AG09309 (cell line): ENCODE data around the gene OXCT1.
"Not testable (repeated sequence)": the region's sequence is repeated elsewhere in the genome, so short reads cannot be mapped to it uniquely, and the experiment has no call there.

Source experiments
- DNase-seq: peaks from one replicate; pipeline ENCODE4 v3.0.0-alpha.2; 2010; ENCODE audit warnings: low read depth
- H3K4me3 ChIP-seq: 2 replicates; pipeline ENCODE4 v1.5.1; 2011; ENCODE audit warnings: mild to moderate bottlenecking, low read depth, low read length, moderate library complexity; ENCODE audit not compliant: control insufficient read depth
- TF ChIP-seq, protein P1 (sequence below): IDR thresholded peaks from 2 replicates; pipeline ENCODE4 v1.5.1; 2011; ENCODE audit warnings: mild to moderate bottlenecking, low read depth, low read length, inconsistent platforms; ENCODE audit not compliant: insufficient read depth, control insufficient read depth; ENCODE audit errors: missing control alignments

Gene OXCT1

DNA sequence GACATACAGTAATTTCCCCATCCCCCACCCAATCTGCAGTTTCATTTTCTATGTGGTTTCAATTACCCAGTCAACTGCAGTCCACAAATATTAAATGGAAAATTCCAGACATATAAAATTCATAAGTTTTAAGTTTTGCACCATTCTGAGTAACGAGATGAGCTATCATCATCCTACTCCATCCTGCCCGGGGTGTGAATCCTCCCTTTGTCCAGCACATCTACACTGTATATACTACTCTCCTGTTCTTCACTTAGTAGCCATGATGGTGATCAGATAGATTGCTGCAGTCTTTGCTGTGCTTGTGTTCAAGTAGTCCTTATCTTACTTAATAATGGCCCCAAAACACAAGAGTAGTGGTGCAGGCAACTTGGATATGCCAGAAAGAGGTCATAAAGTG is 11.3 kb downstream of the OXCT1 start:
- TF ChIP-seq, protein P1, sequence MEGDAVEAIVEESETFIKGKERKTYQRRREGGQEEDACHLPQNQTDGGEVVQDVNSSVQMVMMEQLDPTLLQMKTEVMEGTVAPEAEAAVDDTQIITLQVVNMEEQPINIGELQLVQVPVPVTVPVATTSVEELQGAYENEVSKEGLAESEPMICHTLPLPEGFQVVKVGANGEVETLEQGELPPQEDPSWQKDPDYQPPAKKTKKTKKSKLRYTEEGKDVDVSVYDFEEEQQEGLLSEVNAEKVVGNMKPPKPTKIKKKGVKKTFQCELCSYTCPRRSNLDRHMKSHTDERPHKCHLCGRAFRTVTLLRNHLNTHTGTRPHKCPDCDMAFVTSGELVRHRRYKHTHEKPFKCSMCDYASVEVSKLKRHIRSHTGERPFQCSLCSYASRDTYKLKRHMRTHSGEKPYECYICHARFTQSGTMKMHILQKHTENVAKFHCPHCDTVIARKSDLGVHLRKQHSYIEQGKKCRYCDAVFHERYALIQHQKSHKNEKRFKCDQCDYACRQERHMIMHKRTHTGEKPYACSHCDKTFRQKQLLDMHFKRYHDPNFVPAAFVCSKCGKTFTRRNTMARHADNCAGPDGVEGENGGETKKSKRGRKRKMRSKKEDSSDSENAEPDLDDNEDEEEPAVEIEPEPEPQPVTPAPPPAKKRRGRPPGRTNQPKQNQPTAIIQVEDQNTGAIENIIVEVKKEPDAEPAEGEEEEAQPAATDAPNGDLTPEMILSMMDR: no peak
- no peak for DNase-seq
- no peak overlapping the region for H3K4me3 ChIP-seq

DNA sequence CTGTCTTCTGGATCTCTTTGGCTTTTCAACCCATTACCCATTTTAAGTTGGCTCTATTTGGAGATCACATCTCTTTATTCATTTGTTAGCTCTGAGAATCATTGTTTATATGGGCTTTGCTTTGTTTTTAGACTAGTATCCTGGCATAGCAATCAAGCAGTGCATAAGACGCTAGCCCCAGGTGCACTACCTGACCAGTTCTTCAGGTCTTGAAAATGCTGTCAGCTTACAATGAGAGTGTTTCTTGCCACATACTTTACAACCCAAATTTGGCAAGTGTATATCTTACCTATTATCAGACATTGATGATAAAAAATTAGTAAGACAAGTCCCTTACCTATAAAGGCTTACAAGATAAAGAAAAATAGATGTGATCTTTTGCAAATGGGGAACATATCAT is 12.2 kb downstream of the OXCT1 start:
- no peak overlapping the region for H3K4me3 ChIP-seq
- TF ChIP-seq, protein P1: no peak
- no peak for DNase-seq

DNA sequence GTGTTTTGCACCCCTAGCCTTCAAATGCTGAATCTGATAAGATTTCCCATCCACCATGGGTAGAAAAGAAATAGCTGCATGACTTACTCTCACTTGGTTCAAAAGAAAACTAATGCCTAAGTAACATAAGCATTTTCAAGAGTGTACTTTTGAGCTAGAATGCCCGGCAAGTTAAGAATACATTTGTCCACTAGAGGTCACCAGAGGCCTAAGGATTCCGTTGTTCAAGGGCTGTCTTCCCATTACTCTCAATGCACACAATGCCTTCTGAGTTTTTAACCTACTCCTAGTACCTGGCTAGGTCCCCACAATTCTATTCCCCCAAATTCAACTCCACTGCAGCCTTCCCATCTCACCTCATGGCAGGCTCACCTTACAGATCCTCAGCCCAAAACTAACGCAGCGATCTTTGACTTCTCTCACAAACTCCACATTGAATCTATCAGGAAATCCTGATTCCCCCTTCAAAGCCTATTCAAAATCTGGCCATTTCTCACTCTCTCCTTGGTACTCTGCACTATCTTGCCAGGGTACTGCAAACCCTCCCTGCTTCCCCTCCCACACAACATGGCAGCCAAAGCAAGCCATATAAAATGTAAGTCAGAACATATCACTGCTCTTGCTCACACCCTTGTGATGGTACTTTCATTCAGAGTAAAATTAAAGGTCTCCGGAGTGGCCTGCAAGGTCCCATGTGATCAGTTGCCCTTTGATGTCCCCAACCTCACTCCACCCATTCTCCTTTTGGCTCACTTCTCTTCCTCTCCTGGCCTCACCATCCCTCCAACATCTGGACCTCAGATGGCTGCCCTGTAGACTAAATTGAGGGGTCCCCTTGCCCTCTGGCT is 13.4 kb downstream of the OXCT1 start:
- TF ChIP-seq, protein P1: peak; percentile 74
- DNase-seq: no peak
- H3K4me3 ChIP-seq: no peak overlapping the region

DNA sequence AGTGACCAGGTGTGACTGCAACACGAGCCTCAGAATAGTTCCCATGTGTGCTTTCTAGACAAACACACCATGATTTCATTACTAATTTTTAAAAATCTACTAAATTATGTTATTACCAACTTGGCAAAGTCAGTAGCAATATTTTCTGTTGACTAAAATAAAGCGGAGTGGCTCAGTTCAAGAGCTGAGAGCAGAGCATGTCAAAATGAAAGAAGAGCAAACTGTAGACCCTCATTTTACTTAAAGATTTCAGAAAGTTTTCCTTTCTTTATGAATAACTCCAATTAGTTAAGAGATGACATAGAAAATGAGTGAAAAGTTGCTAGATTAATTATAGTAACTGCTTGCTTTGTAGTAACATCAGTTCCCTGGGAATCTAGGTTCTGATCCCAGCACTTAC is 17.9 kb downstream of the OXCT1 start:
- TF ChIP-seq, protein P1: no peak
- DNase-seq: no peak
- no peak overlapping the region for H3K4me3 ChIP-seq

DNA sequence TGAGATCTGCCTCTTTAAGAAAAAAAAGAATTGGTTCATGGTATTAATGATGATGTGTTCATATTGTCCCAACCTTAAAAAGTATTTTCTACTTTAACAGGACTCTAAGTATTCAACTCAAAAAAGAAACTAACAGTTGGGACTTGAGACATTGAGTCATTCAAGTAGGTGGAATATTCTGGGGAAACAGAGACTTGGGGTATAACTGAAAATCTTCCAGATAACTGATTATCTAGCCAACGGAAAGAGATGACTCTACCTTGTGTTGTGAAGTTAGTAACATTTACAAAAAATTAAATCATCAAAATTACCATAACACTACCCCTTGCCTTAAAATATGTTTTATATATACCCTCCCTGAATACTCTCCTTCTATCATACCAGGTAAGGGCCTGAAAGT is 19.1 kb downstream of the OXCT1 start:
- no peak for DNase-seq
- TF ChIP-seq, protein P1: no peak
- no peak overlapping the region for H3K4me3 ChIP-seq

DNA sequence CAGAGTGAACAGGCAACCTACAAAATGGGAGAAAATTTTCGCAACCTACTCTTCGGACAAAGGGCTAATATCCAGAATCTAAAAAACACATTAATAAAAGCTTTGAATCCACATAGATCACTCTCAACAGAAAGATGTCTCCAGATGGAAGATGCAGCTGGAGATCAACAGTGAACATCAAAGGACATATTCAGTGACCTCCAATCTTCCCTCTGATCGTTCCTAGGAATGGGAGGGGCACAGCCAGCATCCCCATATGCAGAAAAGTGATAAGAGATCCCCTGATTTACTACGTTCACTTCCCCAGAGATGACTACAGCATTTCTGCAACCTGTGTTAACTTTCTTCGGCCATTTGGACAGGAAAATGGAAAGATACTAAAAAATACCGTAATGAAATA is 21.2 kb downstream of the OXCT1 start:
- no peak overlapping the region for H3K4me3 ChIP-seq
- TF ChIP-seq, protein P1: no peak

DNA sequence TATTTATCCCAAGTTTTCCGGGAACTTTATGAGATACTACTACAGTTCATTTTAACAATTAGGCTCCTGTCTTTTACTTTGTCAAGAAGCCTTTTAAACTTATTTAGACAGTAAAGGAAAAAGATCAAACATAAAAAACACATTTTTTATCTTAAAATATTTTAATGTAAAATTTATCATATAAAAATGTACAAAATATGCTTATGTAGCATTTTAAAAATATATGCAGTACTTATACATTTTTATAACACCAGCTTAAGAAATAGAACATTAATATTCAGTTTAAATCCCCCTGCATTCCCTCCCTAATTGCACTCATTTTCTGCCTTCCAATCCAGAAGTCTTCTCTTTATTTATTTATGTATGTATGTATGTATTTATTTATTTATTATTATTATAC is 24.5 kb downstream of the OXCT1 start:
- DNase-seq: not testable (repeated sequence)

More for the DNA sequence above, 21.2 kb downstream of the OXCT1 start:
- DNase-seq: no peak

More for the DNA sequence above, 24.5 kb downstream of the OXCT1 start:
- not testable (repeated sequence) for H3K4me3 ChIP-seq
